Activated naive CD4-positive, alpha-beta T cell treated with anti-CD3 and anti-CD28 coated beads for 36 hours (primary cell): ENCODE results near the gene RBM17. TPM values are rescaled to one million over a fixed set of nuclear protein-coding genes. Genes with fewer than 3 reads are reported as not detected.

ENCODE experiments used
- CTCF ChIA-PET: fragments of 350-600 bp; sonication (Branson Sonifier 250); formaldehyde crosslinking; loops from one replicate; lab custom pipeline; 2021; ENCODE audit warnings: antibody characterized with exemption; lab: Charles Lee
- DNase-seq: peaks from one replicate; pipeline ENCODE4 v3.0.0-alpha.2; 2020
- H3K27ac Mint-ChIP-seq: one replicate; pipeline ENCODE4 v1.8.0; 2021; ENCODE audit warnings: mild to moderate bottlenecking, mixed read lengths
- H3K27me3 Mint-ChIP-seq: one replicate; pipeline ENCODE4 v1.8.0; 2021; ENCODE audit warnings: low read depth, mixed read lengths
- H3K36me3 Mint-ChIP-seq: one replicate; pipeline ENCODE4 v1.8.0; 2021; ENCODE audit warnings: low read depth, mixed read lengths
- H3K4me1 Mint-ChIP-seq: one replicate; pipeline ENCODE4 v1.8.0; 2021; ENCODE audit warnings: low read depth, mixed read lengths
- H3K4me3 Mint-ChIP-seq: one replicate; pipeline ENCODE4 v1.8.0; 2021; ENCODE audit warnings: mild to moderate bottlenecking, moderate library complexity, mixed read lengths
- H3K9me3 Mint-ChIP-seq: one replicate; pipeline ENCODE4 v1.8.0; 2021; ENCODE audit warnings: mixed read lengths
- intact Hi-C: fragments of 100-400 bp; cut with micrococcal nuclease; formaldehyde crosslinking; loops from one replicate; pipeline ENCODE4 v1.15.1; 2023
- total RNA-seq, 2 experiments: library from RNA; stranded (reverse); gene quantifications; one replicate each; pipeline ENCODE4 v1.2.3, GENCODE V29; 2021

Gene RBM17
- total RNA-seq, 2 experiments from 2014 or later = 157 to 162 TPM

- DNase-seq = peak; percentile 92
- CTCF ChIA-PET = interaction anchor here (0.8 to 5.8 kb wide), 12 partner anchors 10 to 317 kb away, joined by 3 to 77 read pairs (median 10); partner anchors contain the start of gene IL2RA
- intact Hi-C loops = loop anchor here (1.0 to 2.0 kb wide), 7 partner anchors 11 to 107 kb away; partner anchors contain the start of gene IL2RA
- no peaks in the 10 kb centered on the region for H3K36me3 Mint-ChIP-seq
- peaks cover 61% of the 10 kb centered on the region for H3K4me1 Mint-ChIP-seq
- no peaks in the 10 kb centered on the region for H3K27me3 Mint-ChIP-seq
- no peaks in the 10 kb centered on the region for H3K9me3 Mint-ChIP-seq
- peak overlapping the region; percentile 67 for H3K4me3 Mint-ChIP-seq
- H3K27ac Mint-ChIP-seq = peak overlapping the region; percentile 90
Measured at GRCh38 chr10:6083523-6084475, 5.0 kb upstream of the RBM17 start.

- peaks cover 79% of the 10 kb centered on the region for H3K4me1 Mint-ChIP-seq
Measured at GRCh38 chr10:6086375-6087233, 2.2 kb upstream of the RBM17 start.

GRCh38 chr10:6089334-6090219 lies 743 bp downstream of the RBM17 start:
- peak; percentile 45 for DNase-seq
- Mint-ChIP-seq H3K36me3 (peaks cover 17% of the 10 kb centered on the region), H3K4me3 (peak overlapping the region; percentile 92), H3K9me3 (no peaks in the 10 kb centered on the region), H3K4me1 (peaks cover 73% of the 10 kb centered on the region), H3K27ac (peak overlapping the region; percentile 89), H3K27me3 (no peaks in the 10 kb centered on the region)
- intact Hi-C loops = loop anchor here (2.0 to 5.0 kb wide), 7 partner anchors 19 to 642 kb away; partner anchors contain the start of genes ANKRD16, GDI2 and TASOR2
- CTCF ChIA-PET = interaction anchor here (0.7 to 2.4 kb wide), 14 partner anchors 16 to 453 kb away, joined by 3 to 11 read pairs (median 3); partner anchors contain the start of genes IL2RA and PFKFB3

More at GRCh38 chr10:6086375-6087233, 2.2 kb upstream of the RBM17 start:
- Mint-ChIP-seq H3K27ac (peak overlapping the region; percentile 80), H3K36me3 (peaks cover 8% of the 10 kb centered on the region), H3K4me3 (peak overlapping the region; percentile 65), H3K9me3 (no peaks in the 10 kb centered on the region), H3K27me3 (no peaks in the 10 kb centered on the region)
- CTCF ChIA-PET = interaction anchor here (0.5 to 5.8 kb wide), 38 partner anchors 9 to 471 kb away, joined by 3 to 77 read pairs (median 4); partner anchors contain the start of genes IL15RA and IL2RA
- intact Hi-C loops = loop anchor here (5.0 kb wide), 2 partner anchors 316 to 639 kb away; no protein-coding TSS in a partner anchor
- DNase-seq = peak; percentile 94

GRCh38 chr10:6091630-6092029 lies 2.8 kb downstream of the RBM17 start:
- H3K4me3 Mint-ChIP-seq = peak overlapping the region; percentile 55
- peak overlapping the region; percentile 11 for H3K27ac Mint-ChIP-seq
- peaks cover 78% of the 10 kb centered on the region for H3K4me1 Mint-ChIP-seq
- DNase-seq = peak; percentile 46
- CTCF ChIA-PET = interaction anchor here (0.7 to 2.4 kb wide), 9 partner anchors 9 to 473 kb away, joined by 3 to 11 read pairs (median 4); no protein-coding TSS in a partner anchor
- H3K36me3 Mint-ChIP-seq = peaks cover 17% of the 10 kb centered on the region
- no peaks in the 10 kb centered on the region for H3K27me3 Mint-ChIP-seq
- intact Hi-C loops = loop anchor here (2.0 kb wide), 1 partner anchor 17 kb away; no protein-coding TSS in a partner anchor
- no peaks in the 10 kb centered on the region for H3K9me3 Mint-ChIP-seq

GRCh38 chr10:6092731-6093130 lies 3.9 kb downstream of the RBM17 start:
- DNase-seq = no peak
- Mint-ChIP-seq H3K27me3 (no peaks in the 10 kb centered on the region), H3K27ac (no peak overlapping the region), H3K4me1 (peaks cover 72% of the 10 kb centered on the region), H3K4me3 (no peak overlapping the region), H3K36me3 (peaks cover 25% of the 10 kb centered on the region), H3K9me3 (no peaks in the 10 kb centered on the region)
- intact Hi-C loops = no loop called here
- CTCF ChIA-PET = no interaction called here

- Mint-ChIP-seq H3K27me3 (no peaks in the 10 kb centered on the region), H3K4me3 (no peak overlapping the region), H3K4me1 (peaks cover 59% of the 10 kb centered on the region), H3K27ac (no peak overlapping the region), H3K36me3 (peaks cover 35% of the 10 kb centered on the region), H3K9me3 (no peaks in the 10 kb centered on the region)
- CTCF ChIA-PET = interaction anchor here (0.7 to 1.6 kb wide), 4 partner anchors 10 to 310 kb away, joined by 3 to 4 read pairs (median 3); no protein-coding TSS in a partner anchor
- no peak for DNase-seq
- intact Hi-C loops = no loop called here
Measured at GRCh38 chr10:6095810-6096570, 7.2 kb downstream of the RBM17 start.

GRCh38 chr10:6097063-6097462 lies 8.2 kb downstream of the RBM17 start:
- no peaks in the 10 kb centered on the region for H3K9me3 Mint-ChIP-seq
- intact Hi-C loops = no loop called here
- H3K27me3 Mint-ChIP-seq = no peaks in the 10 kb centered on the region
- peaks cover 35% of the 10 kb centered on the region for H3K36me3 Mint-ChIP-seq
- no peak overlapping the region for H3K27ac Mint-ChIP-seq
- CTCF ChIA-PET = interaction anchor here (0.9 to 1.1 kb wide), 2 partner anchors 11 to 309 kb away, joined by 3 read pairs; no protein-coding TSS in a partner anchor
- no peak for DNase-seq
- no peak overlapping the region for H3K4me3 Mint-ChIP-seq
- peaks cover 49% of the 10 kb centered on the region for H3K4me1 Mint-ChIP-seq

- H3K9me3 Mint-ChIP-seq = no peaks in the 10 kb centered on the region
- CTCF ChIA-PET = no interaction called here
- no peak overlapping the region for H3K27ac Mint-ChIP-seq
- intact Hi-C loops = no loop called here
- no peak for DNase-seq
- H3K4me1 Mint-ChIP-seq = peaks cover 46% of the 10 kb centered on the region
- peaks cover 37% of the 10 kb centered on the region for H3K36me3 Mint-ChIP-seq
- no peak overlapping the region for H3K4me3 Mint-ChIP-seq
- no peaks in the 10 kb centered on the region for H3K27me3 Mint-ChIP-seq
Measured at GRCh38 chr10:6098156-6098555, 9.3 kb downstream of the RBM17 start.

GRCh38 chr10:6100370-6100769 lies 11.5 kb downstream of the RBM17 start:
- Mint-ChIP-seq H3K36me3 (peaks cover 42% of the 10 kb centered on the region), H3K9me3 (no peaks in the 10 kb centered on the region), H3K27ac (no peak overlapping the region), H3K4me1 (peaks cover 31% of the 10 kb centered on the region), H3K27me3 (no peaks in the 10 kb centered on the region), H3K4me3 (no peak overlapping the region)
- intact Hi-C loops = loop anchor here (10.0 kb wide), 1 partner anchor 574 kb away; no protein-coding TSS in a partner anchor
- DNase-seq = no peak
- CTCF ChIA-PET = interaction anchor here (0.7 to 0.9 kb wide), 3 partner anchors 9 to 302 kb away, joined by 3 read pairs; no protein-coding TSS in a partner anchor

GRCh38 chr10:6101181-6101580 lies 12.3 kb downstream of the RBM17 start:
- Mint-ChIP-seq H3K4me3 (no peak overlapping the region), H3K9me3 (no peaks in the 10 kb centered on the region), H3K36me3 (peaks cover 42% of the 10 kb centered on the region), H3K27ac (no peak overlapping the region), H3K4me1 (peaks cover 23% of the 10 kb centered on the region), H3K27me3 (no peaks in the 10 kb centered on the region)
- intact Hi-C loops = loop anchor here (10.0 kb wide), 1 partner anchor 574 kb away; no protein-coding TSS in a partner anchor
- no peak for DNase-seq
- CTCF ChIA-PET = interaction anchor here (0.7 to 0.9 kb wide), 3 partner anchors 10 to 301 kb away, joined by 3 read pairs; no protein-coding TSS in a partner anchor
